Heart right ventricle (tissue), 16 donors: ENCODE measurements around the gene MTHFD2L. TPM values are rescaled to one million over a fixed set of nuclear protein-coding genes. Genes with fewer than 3 reads are reported as not detected.
A peak's percentile ranks its signal among the peaks of the same experiment; 100 is the strongest.

ENCODE experiments used
- ATAC-seq, 8 donors: fragments of 200-7000 bp; cut with Tn5 transposase; one replicate each; pipeline ENCODE4 v1.9.1; 2020; ENCODE audit warnings: mild to moderate bottlenecking in 8 of 8, moderate library complexity in 8 of 8, moderate number of reproducible peaks in 1 of 8
- DNase-seq, 2 donors: peaks; one replicate each; pipeline ENCODE4 v3.0.0-alpha.2; 2020
- H3K27ac ChIP-seq, 10 donors: fragments of 200-600 bp; sonication (generic) in 2 of 10; one replicate each; pipeline versions ENCODE4 v1.5.0 to v1.8.0; 2020 to 2022; ENCODE audit warnings: mild to moderate bottlenecking in 3 of 10
- H3K27me3 ChIP-seq, 7 donors: fragments of 200-600 bp; one replicate each; pipeline ENCODE4 v1.8.0; 2021 to 2022; ENCODE audit warnings: mild to moderate bottlenecking in 2 of 7
- H3K36me3 ChIP-seq, 9 donors: fragments of 200-600 bp; sonication (generic) in 1 of 9; one replicate each; pipeline versions ENCODE4 v1.5.0 to v1.8.0; 2020 to 2022; ENCODE audit warnings: mild to moderate bottlenecking in 2 of 9
- H3K4me1 ChIP-seq, 9 donors: fragments of 200-600 bp; sonication (generic) in 1 of 9; one replicate each; pipeline versions ENCODE4 v1.5.0 to v1.8.0; 2020 to 2022; ENCODE audit warnings: mild to moderate bottlenecking in 4 of 9
- H3K4me3 ChIP-seq, 10 donors: fragments of 200-600 bp; sonication (generic) in 2 of 10; one replicate each; pipeline versions ENCODE4 v1.5.0 to v1.8.0; 2020 to 2022; ENCODE audit warnings: mild to moderate bottlenecking in 7 of 10, moderate library complexity in 2 of 10
- H3K9me3 ChIP-seq, 11 donors: fragments of 200-600 bp in 10 of 11; sonication (generic) in 2 of 11; one replicate each; pipeline versions ENCODE4 v1.5.0 to v1.8.0; 2013 to 2022; ENCODE audit warnings: mild to moderate bottlenecking in 2 of 11, control low read depth in 1 of 11, moderate library complexity in 1 of 11
- CTCF ChIP-seq, 9 donors: fragments of 200-600 bp; sonication (generic) in 2 of 9; IDR thresholded peaks; one replicate each; pipeline versions ENCODE4 v1.5.0 to v1.8.0; 2021 to 2022; ENCODE audit warnings: antibody characterized with exemption in 9 of 9, mild to moderate bottlenecking in 5 of 9, moderate library complexity in 1 of 9
- WGBS, 2 donors: extraction: QIAGEN DNeasy Blood & Tissue Kit; methylation state at CpG; one replicate each; pipeline ENCODE4 v1.1.7; 2013; ENCODE audit warnings: inconsistent platforms in 1 of 2; 5-methylcytosine and 5-hydroxymethylcytosine counted together
- intact Hi-C, 10 donors: fragments of 100-400 bp; cut with DNase I; formaldehyde crosslinking; loops; one replicate each; pipeline versions ENCODE4 v1.11.1 to v1.14.2; 2022
- polyA plus RNA-seq, 2 donors: library from polyadenylated mRNA; stranded (reverse); fragments of 200-250 nt; gene quantifications; one replicate each; pipeline ENCODE4 v1.2.3, GENCODE V29; 2013
- total RNA-seq, 10 donors: library from RNA; stranded (reverse); fragmentation: NEBNext Ultra II Directional in 3 of 10; extraction: Animal tissue kit (Norgen Biotek cat#: 25700) in 3 of 10; gene quantifications; one replicate each; pipeline versions ENCODE4 v1.2.1 to v1.2.4, GENCODE V29; 2021 to 2023
- donor health status: Arrhythmogenic right ventricular cardiomyopathy.
- donor health status: ischemic (EF 13 %, LVEDD 7.1; RV severe dilation, severe dysfunction).
- donor health status: healthy with polysubstance abuse.
- donor health status: DM: no; HTN: yes; CAD: no.
- donor health status: DM: no; HTN: no; CAD: no.
- donor health status: ischemic (EF 25% LVEDD 6.9; RV normal size, moderate dysfunction).
- donor health status: ischemic (EF 25% LVEDD 5.7; RV mildly dilated, moderate dysfunction).
- donor health status: healthy.
- donor health status: DM: yes; HTN: yes; CAD: no.
- donor health status: Ischemic cardiomyopathy.
- donor health status: ischemic (EF 35%, LVEDD 5.7; RV mildly dilated, moderate dysfunction).
- donor health status: nonischemic (EF 11% LVEDD 7.7; RV severe dilation, severe dysfunction).
- donor health status: DM: yes; HTN: yes; CAD: no.
- donor health status: PGD.
- donor health status: ischemic (EF 29% LVEDD 5.4; RV normal size, mild dysfunction).
- donor health status: nonischemic (EF 23%, LVEDD 6.1; RV moderate dilation, normal function).

MTHFD2L gene
- total and polyA plus RNA-seq, 12 donors: 5.7 to 19.3 (median 11.8) TPM

DNA sequence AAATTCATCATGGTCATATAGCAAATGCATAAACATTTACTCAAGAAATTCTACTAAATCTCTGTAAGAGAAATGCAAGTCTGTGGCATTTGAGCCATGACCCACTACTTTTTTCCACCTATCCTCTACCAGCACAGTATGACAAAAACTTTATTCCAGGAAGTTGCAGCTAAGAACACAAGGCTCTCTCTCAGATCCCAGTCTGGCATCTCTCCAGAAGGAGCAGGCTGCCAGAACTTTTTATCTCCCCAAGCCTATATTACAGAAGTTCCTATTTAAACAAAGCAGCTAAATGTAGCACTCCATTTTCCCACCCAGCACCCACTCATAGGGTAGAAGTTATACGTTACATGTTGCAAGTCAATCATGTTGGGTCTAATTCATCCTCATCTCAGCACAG lies 101.0 kb downstream of the MTHFD2L start:
- intact Hi-C loops: no loop called here
- no peak overlapping the region for H3K27ac ChIP-seq
- no peaks in the 10 kb centered on the region for H3K36me3 ChIP-seq
- no peak overlapping the region for H3K4me3 ChIP-seq
- TF ChIP-seq CTCF (IDR thresholded peaks at IDR 0.05): no peak
- H3K27me3 ChIP-seq: no peaks in the 10 kb centered on the region
- peaks cover 0 to 3% (median 0%) of the 10 kb centered on the region in 11 donors for H3K9me3 ChIP-seq
- peaks cover 0 to 7% (median 6%) of the 10 kb centered on the region in 9 donors for H3K4me1 ChIP-seq
- peak in 4 of 8 donors; percentile 51 to 65 (median 54) for ATAC-seq
- 52 to 74% methylated on average over 1 of the region's 1 CpG for WGBS, 2 donors
- peak in 1 of 2 donors; percentile 15 for DNase-seq

DNA sequence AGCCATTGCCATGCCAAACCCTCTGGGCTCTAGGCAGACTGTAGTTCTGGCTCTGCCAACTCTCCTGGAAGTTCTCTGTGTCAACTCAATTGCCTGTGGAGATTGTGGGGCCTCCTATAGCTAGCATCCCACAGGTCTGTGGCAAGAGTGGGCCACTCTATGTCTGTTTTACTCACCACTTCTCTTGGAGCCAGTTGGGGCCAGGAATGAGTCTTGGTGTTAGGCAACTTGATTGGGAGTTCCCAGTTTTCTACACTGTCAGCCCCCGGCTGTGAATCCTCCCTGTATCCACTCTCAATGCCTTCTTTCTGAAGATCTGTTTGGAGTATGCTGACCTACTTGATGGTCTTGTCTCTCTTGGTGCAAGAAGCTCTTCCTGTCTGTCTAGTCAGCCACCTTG lies 102.1 kb downstream of the MTHFD2L start:
- 100% methylated on average over 1 of the region's 1 CpG for WGBS, 2 donors
- Histone ChIP-seq H3K4me1 (peaks cover 0 to 7% (median 6%) of the 10 kb centered on the region in 9 donors), H3K27ac (no peak overlapping the region), H3K4me3 (no peak overlapping the region), H3K36me3 (no peaks in the 10 kb centered on the region), H3K9me3 (no peaks in the 10 kb centered on the region), H3K27me3 (no peaks in the 10 kb centered on the region)
- DNase-seq (no peak), ATAC-seq (no peak)
- intact Hi-C loops: no loop called here
- no peak for TF ChIP-seq CTCF (IDR thresholded peaks at IDR 0.05)

GRCh38 chr4:74262522-74262921 lies 104.6 kb downstream of the MTHFD2L start:
- no peak for TF ChIP-seq CTCF (IDR thresholded peaks at IDR 0.05)
- ATAC-seq (no peak), DNase-seq (no peak)
- Histone ChIP-seq H3K4me1 (peaks cover 0 to 7% (median 6%) of the 10 kb centered on the region in 9 donors), H3K9me3 (no peaks in the 10 kb centered on the region), H3K27ac (no peak overlapping the region), H3K27me3 (no peaks in the 10 kb centered on the region), H3K36me3 (no peaks in the 10 kb centered on the region), H3K4me3 (no peak overlapping the region)
- intact Hi-C loops: no loop called here

- H3K27me3 ChIP-seq: no peaks in the 10 kb centered on the region
- H3K9me3 ChIP-seq: no peaks in the 10 kb centered on the region
- intact Hi-C loops: no loop called here
- no peak for ATAC-seq
- no peak overlapping the region for H3K4me3 ChIP-seq
- peaks cover 0 to 7% (median 6%) of the 10 kb centered on the region in 9 donors for H3K4me1 ChIP-seq
- no peaks in the 10 kb centered on the region for H3K36me3 ChIP-seq
- no peak for DNase-seq
- H3K27ac ChIP-seq: no peak overlapping the region
- TF ChIP-seq CTCF (IDR thresholded peaks at IDR 0.05): no peak
Measured at GRCh38 chr4:74263551-74263950, 105.6 kb downstream of the MTHFD2L start.

- TF ChIP-seq CTCF (IDR thresholded peaks at IDR 0.05): no peak
- intact Hi-C loops: no loop called here
Measured at GRCh38 chr4:74266081-74266480, 108.2 kb downstream of the MTHFD2L start.

More at GRCh38 chr4:74266081-74266480, 108.2 kb downstream of the MTHFD2L start:
- Histone ChIP-seq H3K4me1 (peaks cover 0 to 7% (median 0%) of the 10 kb centered on the region in 9 donors), H3K36me3 (no peaks in the 10 kb centered on the region), H3K27me3 (no peaks in the 10 kb centered on the region), H3K4me3 (no peak overlapping the region), H3K9me3 (peaks cover 0 to 3% (median 0%) of the 10 kb centered on the region in 11 donors), H3K27ac (no peak overlapping the region)
- DNase-seq (no peak), ATAC-seq (no peak)
